ENCODE data around the gene CSNK1E. TPM values are rescaled to one million over a fixed set of nuclear protein-coding genes. Genes with fewer than 3 reads are reported as not detected.
A peak's percentile ranks its signal among the peaks of the same experiment; 100 is the strongest.

The CSNK1E gene
- total RNA-seq (2011; cell fraction: chromatin; rRNA removed; ENCODE audit: low replicate concordance), result 112 and 292 TPM in 2 replicates
- 149 and 193 TPM in 2 replicates for total RNA-seq (2011; cell fraction: nucleolus; rRNA removed)
- total RNA-seq (2011; cell fraction: nucleoplasm; rRNA removed), result 126 and 139 TPM in 2 replicates
- total RNA-seq (2014; rRNA removed) (41.3 and 55.7 TPM in 2 replicates), total RNA-seq (2014; rRNA removed; fragmentation: Illumina TruSeq; extraction: Trizol) (18.0 and 22.5 TPM in 2 replicates), total RNA-seq (2015; rRNA removed; fragmentation: Illumina TruSeq; extraction: Trizol) (33.1 and 34.4 TPM in 2 replicates), total RNA-seq (2021) (61.0 and 62.8 TPM in 2 replicates), polyA plus RNA-seq (2011; rRNA removed) (64.0 and 77.0 TPM in 2 replicates), polyA plus RNA-seq (2014; fragmentation: Illumina TruSeq; extraction: Trizol) (64.0 and 73.3 TPM in 2 replicates), polyA plus RNA-seq (2014; fragmentation: Nextera tagmentation; extraction: Ambion mirVana) (1 to 10 TPM; 2.7 to 3.8 TPM), polyA plus RNA-seq (2014; rRNA removed) (65.6 and 70.0 TPM in 2 replicates), polyA minus RNA-seq (2011; rRNA and poly(A)+ RNA removed) (36.0 and 61.3 TPM in 2 replicates), Bru-seq, nascent RNA (percentile 78 among the genes with signal in this experiment), BruChase-seq, experiment 1, labeled RNA remaining after a 2-hour chase (percentile 85 among the genes with signal in this experiment), BruChase-seq, experiment 2, labeled RNA remaining after a 6-hour chase (percentile 92 among the genes with signal in this experiment)
- 83.0 and 121 TPM in 2 replicates for polyA plus RNA-seq (2011; cell fraction: cytosol; rRNA removed)
- 148 and 215 TPM in 2 replicates for polyA plus RNA-seq (2011; cell fraction: nucleus; rRNA removed)
- polyA plus RNA-seq (2012), result 34.2 and 69.8 TPM in 2 replicates
- 48.1 and 53.3 TPM in 2 replicates for polyA minus RNA-seq (2011; cell fraction: cytosol; rRNA and poly(A)+ RNA removed)
- 48.2 and 49.9 TPM in 2 replicates for polyA minus RNA-seq (2011; cell fraction: nucleus; rRNA and poly(A)+ RNA removed)
- long read RNA-seq, experiment 1, transcript CSNK1E-205 (8 exons, 2,127 nt), result minor isoform, 5 of 162 reads
- long read RNA-seq, experiment 1, transcript CSNK1E-203 (11 exons, 2,791 nt), result major isoform, 27 of 162 reads
- long read RNA-seq, experiment 1, partial matches to known transcripts, result 20 of 162 reads
- long read RNA-seq, experiment 1, other reads (novel, unspliced or antisense), result 104 of 162 reads
- long read RNA-seq, experiment 2, transcript CSNK1E-203 (11 exons, 2,791 nt), result major isoform, 8 of 28 reads
- long read RNA-seq, experiment 2, partial matches to known transcripts, result 4 of 28 reads
- long read RNA-seq, experiment 2, other reads (novel, unspliced or antisense), result 12 of 28 reads
- long read RNA-seq, experiment 3, partial matches to known transcripts, result 2 of 5 reads
- long read RNA-seq, experiment 3, other reads (novel, unspliced or antisense), result 1 of 5 reads

- H4K20me1 ChIP-seq (replicated peaks; ENCODE audit: control insufficient read depth, insufficient read depth, low read length), result peaks cover 31% of the 10 kb centered on the region
- H3K9ac ChIP-seq (ENCODE audit: insufficient read depth in 1 of 2, low read depth in 2 of 2, low read length in 2 of 2), result peak within 1 kb of the TSS; percentile 80 to 92
- ChIA-PET CTCF (ENCODE audit: low intra/inter-chr PET ratio) (no interaction called here), POLR2A (interaction anchor here (0.5 kb wide), 1 partner anchor 915 kb away, joined by 3 read pairs; no protein-coding TSS in a partner anchor)
- DNase-seq (ENCODE audit: extremely low read depth in 1 of 4, low spot score in 3 of 4) (peak; percentile 74 to 86 (median 85)), ATAC-seq (peak; percentile 76), FAIRE-seq (peak; percentile 37)
- peak within 1 kb of the TSS; percentile 95 for H3K27ac ChIP-seq (ENCODE audit: extremely low read depth, low read depth, low read length)
- H3K4me1 ChIP-seq (replicated peaks in 1 of 2; ENCODE audit: control insufficient read depth in 2 of 2, insufficient read depth in 2 of 2, low read length in 2 of 2), result peaks cover 23 to 48% of the 10 kb centered on the region in 2 experiments
- peak within 1 kb of the TSS; percentile 93 for H3K4me2 ChIP-seq (ENCODE audit: insufficient read depth, low read length)
- H3K9me3 ChIP-seq (replicated peaks; ENCODE audit: control insufficient read depth, insufficient read depth, low read depth, low read length), result no peaks in the 10 kb centered on the region
- WGBS (ENCODE audit: insufficient coverage, low coverage, missing lambda C conversion rate), result 4% methylated on average over 11 of the region's 98 CpGs
- no TSS peak for BruUV-seq (replicated peaks)
- intact Hi-C loops (cut with micrococcal nuclease), result no loop called here
- H3K36me3 ChIP-seq (ENCODE audit: control insufficient read depth, insufficient read depth, low read length), result peaks cover 25% of the 10 kb centered on the region; the same call in 1 of the 3 replicates
- peak within 1 kb of the TSS; percentile 86 for H3K4me3 ChIP-seq
- no peaks in the 10 kb centered on the region; a peak in 1 of 5 replicates for H3K27me3 ChIP-seq (ENCODE audit: control insufficient read depth in 2 of 2, insufficient read depth in 2 of 2, low read length in 2 of 2)
- in situ Hi-C loops (cut with MboI), result no loop called here
- H3K79me2 ChIP-seq (ENCODE audit: control insufficient read depth, insufficient read depth, low read length), result peaks cover 52% of the 10 kb centered on the region
- no peaks in the 10 kb centered on the region for H3K9me1 ChIP-seq (ENCODE audit: control insufficient read depth, insufficient read depth, low read length)
- peak within 1 kb of the TSS; percentile 91 for H2AFZ ChIP-seq (ENCODE audit: low read depth, low read length)
- TF ChIP-seq EP400 (IDR thresholded peaks at IDR 0.05) (0 out of 2 replicates have a peak, but pooled peaks have one; percentile 10), ATF6 (CRISPR knock-in tag; IDR thresholded peaks at IDR 0.05) (no peak), GATAD2A (IDR thresholded peaks at IDR 0.05) (0 out of 2 replicates have a peak, but pooled peaks have one; percentile 17), HDAC2 (IDR thresholded peaks at IDR 0.05) (0 out of 2 replicates have a peak, but pooled peaks have one; percentile 19), JUND (IDR thresholded peaks at IDR 0.05; ENCODE audit: borderline replicate concordance, low read depth, low read length) (peak; percentile 65), JUND (tag; IDR thresholded peaks at IDR 0.05; ENCODE audit: borderline replicate concordance, low read depth, low read length) (peak; percentile 14; the same call in 1 of the 3 replicates), FOSL1 (tag; conservative IDR thresholded peaks at IDR 0.05) (no peak; the same call in 1 of the 2 replicates), TCFL5 (CRISPR knock-in tag; conservative IDR thresholded peaks at IDR 0.05) (no peak), ZC3H4 (CRISPR knock-in tag; IDR thresholded peaks at IDR 0.05; ENCODE audit: borderline replicate concordance) (no peak; the same call in 1 of the 2 replicates), HDAC1 (IDR thresholded peaks at IDR 0.05) (peak in 1 of 2 experiments; percentile 31; a peak in 1 of 4 replicates), HIVEP1 (CRISPR knock-in tag; IDR thresholded peaks at IDR 0.05) (no peak), BRD9 (IDR thresholded peaks at IDR 0.05; ENCODE audit: low read depth, partially characterized antibody) (peak; percentile 28), PHF8 (IDR thresholded peaks at IDR 0.05; ENCODE audit: borderline replicate concordance, low read length) (peak; percentile 49; the same call in 1 of the 2 replicates), BRCA1 (IDR thresholded peaks at IDR 0.05) (no peak), BRCA1 (CRISPR knock-in tag; IDR thresholded peaks at IDR 0.05) (no peak)
These were observed at the start of gene CSNK1E for GRCh38 chr22:38317122-38317994. Gene CSNK1E (minus strand): TSS chr22:38317433. CDS start chr22:38314157, 3,276 bp downstream.
